HepG2 (cell line): ENCODE measurements around the gene ALDH2. TPM values are rescaled to one million over a fixed set of nuclear protein-coding genes. Genes with fewer than 3 reads are reported as not detected.

Experiments used
- ARID5B ChIP-seq: IDR thresholded peaks from 2 replicates; pipeline ENCODE4 v1.4.0; 2020; ENCODE audit warnings: mild to moderate bottlenecking, missing genetic modification reagents
- CBFB ChIP-seq: sonication (generic); formaldehyde crosslinking; IDR thresholded peaks from 2 replicates; pipeline ENCODE4 v1.4.0; 2020; ENCODE audit warnings: missing genetic modification reagents
- DNMT1 ChIP-seq: sonication (generic); formaldehyde crosslinking; IDR thresholded peaks from 2 replicates; pipeline ENCODE4 v1.5.1; 2020; ENCODE audit warnings: mild to moderate bottlenecking, missing genetic modification reagents
- E2F5 ChIP-seq: sonication (generic); formaldehyde crosslinking; conservative IDR thresholded peaks from 2 replicates; pipeline ENCODE4 v1.4.0; 2020; ENCODE audit warnings: missing genetic modification reagents
- EHMT2 ChIP-seq: fragments of 200-600 bp; sonication (generic); IDR thresholded peaks from 2 replicates; pipeline ENCODE4 v1.7.0; 2017; ENCODE audit warnings: antibody characterized with exemption, low read depth, low read length, borderline replicate concordance
- ESRRA ChIP-seq: sonication (generic); formaldehyde crosslinking; IDR thresholded peaks from 2 replicates; pipeline ENCODE4 v1.5.1; 2020; ENCODE audit warnings: mild to moderate bottlenecking, low read depth, missing genetic modification reagents
- FOXK1 ChIP-seq: sonication (generic); formaldehyde crosslinking; IDR thresholded peaks from 2 replicates; pipeline ENCODE4 v1.4.0; 2020; ENCODE audit warnings: low read depth, missing genetic modification reagents, borderline replicate concordance
- RXRA ChIP-seq: sonication (generic); formaldehyde crosslinking; IDR thresholded peaks from 2 replicates; pipeline ENCODE4 v1.5.1; 2020; ENCODE audit warnings: missing genetic modification reagents
- SKIL ChIP-seq: sonication (generic); formaldehyde crosslinking; IDR thresholded peaks from 2 replicates; pipeline ENCODE4 v1.8.0; 2022; ENCODE audit warnings: missing genetic modification reagents, mild to moderate bottlenecking, moderate library complexity, borderline replicate concordance
- SNAI1 ChIP-seq: sonication (generic); formaldehyde crosslinking; IDR thresholded peaks from 2 replicates; pipeline ENCODE4 v1.5.0; 2020; ENCODE audit warnings: mild to moderate bottlenecking, missing genetic modification reagents, borderline replicate concordance
- SRF ChIP-seq: IDR thresholded peaks from 2 replicates; pipeline ENCODE4 v1.6.1; 2011; ENCODE audit warnings: mild to moderate bottlenecking, low read depth, low read length, moderate library complexity
- TAF1 ChIP-seq: sonication (generic); formaldehyde crosslinking; IDR thresholded peaks from 2 replicates; pipeline ENCODE4 v1.4.0; 2020; ENCODE audit warnings: missing genetic modification reagents
- TBX2 ChIP-seq: sonication (generic); formaldehyde crosslinking; IDR thresholded peaks from 2 replicates; pipeline ENCODE4 v1.5.0; 2020; ENCODE audit warnings: missing genetic modification reagents, mild to moderate bottlenecking, borderline replicate concordance
- TFAP4 ChIP-seq: sonication (generic); IDR thresholded peaks from 2 replicates; pipeline ENCODE4 v1.6.1; 2016; ENCODE audit warnings: low read depth, borderline replicate concordance
- ZNF281 ChIP-seq: sonication (generic); formaldehyde crosslinking; IDR thresholded peaks from 2 replicates; pipeline ENCODE4 v1.4.0; 2020; ENCODE audit warnings: missing genetic modification reagents, borderline replicate concordance
- ZNF616 ChIP-seq: sonication (generic); formaldehyde crosslinking; IDR thresholded peaks from 2 replicates; pipeline ENCODE4 v1.5.0; 2020; ENCODE audit warnings: low read depth, mild to moderate bottlenecking, missing genetic modification reagents
- ZNF792 ChIP-seq: IDR thresholded peaks from 2 replicates; pipeline ENCODE4 v1.6.1; 2016
- polyA plus RNA-seq, 8 experiments: library from polyadenylated mRNA; depleted of rRNA in 3 of 8; stranded (reverse) in 7 of 8; unstranded in 1 of 8; fragments of >200 nt; fragmentation: Illumina TruSeq in 4 of 8; extraction: Trizol in 4 of 8; gene quantifications; 2 replicates each; pipeline versions ENCODE4 v1.2.1 to v1.2.3, GENCODE V29; 2011 to 2016; ENCODE audit warnings: low read depth in 4 of 8, missing spikeins in 1 of 8, mixed read lengths in 1 of 8; ENCODE audit not compliant: insufficient read depth in 1 of 8
- total RNA-seq, 5 experiments: library from RNA; depleted of rRNA; stranded (reverse); fragments of >200 nt; fragmentation: Illumina TruSeq; extraction: Trizol; gene quantifications; 2 replicates each; pipeline ENCODE4 v1.2.3, GENCODE V29; 2016; ENCODE audit warnings: low read depth in 1 of 5

ALDH2 gene
- total and polyA plus RNA-seq, 2 of the 13 experiments (the other 11 are each of a cell fraction or from before 2014, with no cell fraction given), result 78.8 to 103 TPM

- TF ChIP-seq SNAI1, result no peak
- TF ChIP-seq ZNF281 (CRISPR knock-in tag), result peak; percentile 68
- no peak for TF ChIP-seq DNMT1 (CRISPR knock-in tag)
- no peak for TF ChIP-seq EHMT2
- TF ChIP-seq RXRA (CRISPR knock-in tag), result peak; percentile 32; the same call in 1 of the 2 replicates
- TF ChIP-seq E2F5 (CRISPR knock-in tag), result no peak
- no peak for TF ChIP-seq ZNF616 (CRISPR knock-in tag)
- TF ChIP-seq SKIL (CRISPR knock-in tag), result peak; percentile 93
- TF ChIP-seq TAF1 (CRISPR knock-in tag), result peak; percentile 21; the same call in 1 of the 2 replicates
- TF ChIP-seq SRF, result no peak
- TF ChIP-seq ZNF792 (CRISPR knock-in tag), result 0 out of 2 replicates have a peak, but pooled peaks have one; percentile 30
- peak; percentile 50; the same call in 1 of the 2 replicates for TF ChIP-seq TBX2
- TF ChIP-seq TFAP4, result no peak
- TF ChIP-seq ARID5B (CRISPR knock-in tag), result peak; percentile 67; the same call in 1 of the 2 replicates
- 0 out of 2 replicates have a peak, but pooled peaks have one; percentile 52 for TF ChIP-seq FOXK1 (CRISPR knock-in tag)
- TF ChIP-seq CBFB (CRISPR knock-in tag), result no peak
- TF ChIP-seq ESRRA (CRISPR knock-in tag), result no peak
Observed at GRCh38 chr12:111775205-111776193, 8.8 kb downstream of the ALDH2 start (continued).
